HG02852 (cell line): ENCODE results near the gene TIE1.
A peak's percentile ranks its signal among the peaks of the same experiment; 100 is the strongest.
"Not testable (repeated sequence)": the region's sequence is repeated elsewhere in the genome, so short reads cannot be mapped to it uniquely, and the experiment has no call there.

Source experiments
- ATAC-seq: cut with Tn5 transposase; IDR thresholded peaks from one replicate; pipeline ENCODE4 v1.9.1; 2021; ENCODE audit warnings: mild to moderate bottlenecking, moderate library complexity; ENCODE audit not compliant: unreplicated experiment

The TIE1 gene

GRCh38 chr1:43358746-43359693 is 58.2 kb downstream of the TIE1 start, which contains the start of gene CDC20:
CDC20 (plus strand) TSS chr1:43358981; CDS start chr1:43359216, 235 bp downstream.
- ATAC-seq = peak; percentile 93

- no peak for ATAC-seq
These were observed 58.9 kb downstream of the TIE1 start for GRCh38 chr1:43359696-43360095.

- ATAC-seq = no peak
These were observed 59.8 kb downstream of the TIE1 start for GRCh38 chr1:43360616-43361015.

GRCh38 chr1:43363283-43363934 is 62.6 kb downstream of the TIE1 start:
- ATAC-seq = no peak

GRCh38 chr1:43363935-43364525 is 63.2 kb downstream of the TIE1 start:
- no peak for ATAC-seq

- no peak for ATAC-seq
These were observed 64.9 kb downstream of the TIE1 start for GRCh38 chr1:43365678-43366077.

GRCh38 chr1:43366179-43366578 is 65.4 kb downstream of the TIE1 start:
- ATAC-seq = no peak

GRCh38 chr1:43366601-43367025 is 65.8 kb downstream of the TIE1 start:
- ATAC-seq = no peak

GRCh38 chr1:43367026-43367903 is 66.5 kb downstream of the TIE1 start:
- ATAC-seq = peak; percentile 45

GRCh38 chr1:43367904-43368645 is 67.3 kb downstream of the TIE1 start, which contains the start of gene ELOVL1:
ELOVL1 (minus strand) TSS chr1:43368011; CDS start chr1:43365609, 2,402 bp downstream.
- ATAC-seq = peak; percentile 66

- ATAC-seq = no peak
These were observed 67.9 kb downstream of the TIE1 start for GRCh38 chr1:43368646-43369020.

- not testable (repeated sequence) for ATAC-seq
These were observed 69.0 kb downstream of the TIE1 start for GRCh38 chr1:43369779-43370178.

- no peak for ATAC-seq
These were observed 69.8 kb downstream of the TIE1 start for GRCh38 chr1:43370564-43370963.

- no peak for ATAC-seq
These were observed 71.4 kb downstream of the TIE1 start for GRCh38 chr1:43372172-43372571.
